GM20000 (cell line): ENCODE data around the gene ZNF599.

ENCODE experiments used
- DNase-seq: peaks from one replicate; pipeline ENCODE4 v3.0.0; 2012; ENCODE audit warnings: low spot score
- TF ChIP-seq, protein P1 (sequence below): IDR thresholded peaks from 2 replicates; pipeline ENCODE4 v1.5.1; 2012; ENCODE audit warnings: mild to moderate bottlenecking, control low read depth; ENCODE audit errors: extremely low read depth, missing control alignments

The ZNF599 gene

DNA sequence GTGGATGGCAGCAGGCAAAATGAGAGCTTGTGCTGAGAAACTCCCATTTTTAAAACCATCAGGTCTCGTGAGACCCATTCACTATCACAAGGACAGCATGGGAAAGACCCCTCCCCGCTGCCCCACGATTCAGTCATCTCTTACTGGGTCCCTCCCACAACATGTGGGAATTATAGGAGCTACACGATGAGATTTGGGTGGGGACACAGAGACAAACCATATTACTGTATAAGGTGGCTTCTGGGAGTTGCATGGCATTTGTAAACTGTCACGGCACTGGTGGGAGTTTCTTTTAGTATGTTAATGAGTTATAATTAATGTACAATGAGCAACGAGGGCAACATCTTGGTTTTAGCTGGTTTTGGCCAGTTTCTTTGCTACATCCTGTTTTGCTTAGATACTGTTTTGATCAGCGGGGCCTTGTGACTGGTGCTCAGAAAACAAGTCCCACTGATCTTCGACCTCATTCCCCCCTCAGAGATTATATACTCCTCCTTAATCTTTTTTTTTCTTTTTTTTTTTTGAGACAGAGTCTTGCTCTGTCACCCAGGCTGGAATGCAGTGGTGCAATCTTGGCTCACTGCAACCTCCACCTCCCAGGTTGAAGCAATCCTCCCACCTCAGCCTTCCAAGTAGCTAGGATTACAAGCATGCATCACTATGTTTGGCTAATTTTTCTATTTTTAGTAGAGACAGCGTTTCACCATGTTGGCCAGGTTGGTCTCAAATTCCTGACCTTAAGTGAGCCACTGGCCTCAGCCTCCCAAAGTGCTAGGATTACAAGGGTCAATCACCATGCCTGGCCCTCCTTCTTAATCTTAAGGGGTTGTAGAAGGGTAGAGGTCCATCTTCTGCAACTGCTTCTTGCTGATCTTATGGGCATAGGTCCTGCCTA lies 21.3 kb upstream of the ZNF599 start:
- TF ChIP-seq, protein P1, sequence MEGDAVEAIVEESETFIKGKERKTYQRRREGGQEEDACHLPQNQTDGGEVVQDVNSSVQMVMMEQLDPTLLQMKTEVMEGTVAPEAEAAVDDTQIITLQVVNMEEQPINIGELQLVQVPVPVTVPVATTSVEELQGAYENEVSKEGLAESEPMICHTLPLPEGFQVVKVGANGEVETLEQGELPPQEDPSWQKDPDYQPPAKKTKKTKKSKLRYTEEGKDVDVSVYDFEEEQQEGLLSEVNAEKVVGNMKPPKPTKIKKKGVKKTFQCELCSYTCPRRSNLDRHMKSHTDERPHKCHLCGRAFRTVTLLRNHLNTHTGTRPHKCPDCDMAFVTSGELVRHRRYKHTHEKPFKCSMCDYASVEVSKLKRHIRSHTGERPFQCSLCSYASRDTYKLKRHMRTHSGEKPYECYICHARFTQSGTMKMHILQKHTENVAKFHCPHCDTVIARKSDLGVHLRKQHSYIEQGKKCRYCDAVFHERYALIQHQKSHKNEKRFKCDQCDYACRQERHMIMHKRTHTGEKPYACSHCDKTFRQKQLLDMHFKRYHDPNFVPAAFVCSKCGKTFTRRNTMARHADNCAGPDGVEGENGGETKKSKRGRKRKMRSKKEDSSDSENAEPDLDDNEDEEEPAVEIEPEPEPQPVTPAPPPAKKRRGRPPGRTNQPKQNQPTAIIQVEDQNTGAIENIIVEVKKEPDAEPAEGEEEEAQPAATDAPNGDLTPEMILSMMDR: no peak
- no peak for DNase-seq

DNA sequence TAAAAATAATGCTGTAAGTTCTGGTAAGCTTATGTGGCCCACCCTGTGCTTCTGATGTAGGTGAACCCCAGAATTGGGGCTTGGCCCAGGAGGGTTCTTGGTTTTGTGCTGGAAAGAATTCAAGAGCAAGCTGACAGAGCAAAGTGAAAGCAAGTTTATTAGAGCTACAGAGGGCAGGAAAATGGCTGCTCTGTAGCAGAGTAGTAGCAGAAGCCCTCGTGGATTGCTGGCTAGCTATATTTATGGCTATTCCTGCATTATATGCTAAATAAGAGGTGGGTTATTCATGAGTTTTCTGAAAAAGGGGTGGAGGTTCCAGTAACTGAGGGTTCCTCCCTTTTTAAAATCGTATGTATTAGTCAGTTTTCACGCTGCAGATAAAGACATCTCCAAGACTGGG lies 20.6 kb upstream of the ZNF599 start:
- TF ChIP-seq, protein P1: no peak
- DNase-seq: no peak

DNA sequence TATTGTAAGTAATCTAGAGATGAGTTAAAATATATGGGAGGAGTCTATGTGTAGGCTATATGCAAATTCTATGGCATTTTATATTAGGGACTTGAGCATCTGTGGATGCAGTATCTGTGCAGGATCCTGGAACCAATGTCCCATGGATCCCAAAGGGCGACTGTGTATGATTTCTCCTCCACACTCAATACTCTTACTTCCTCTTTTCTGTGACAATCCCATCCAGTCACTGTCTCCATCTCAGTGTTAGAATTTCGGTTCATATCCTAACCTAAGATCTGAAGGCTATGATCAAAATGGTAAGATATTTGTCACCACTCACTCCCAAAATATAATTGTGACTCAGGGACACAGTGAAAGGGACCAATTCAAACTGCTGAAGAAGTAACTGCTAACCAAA lies 15.1 kb upstream of the ZNF599 start:
- no peak for DNase-seq
- TF ChIP-seq, protein P1: no peak

DNA sequence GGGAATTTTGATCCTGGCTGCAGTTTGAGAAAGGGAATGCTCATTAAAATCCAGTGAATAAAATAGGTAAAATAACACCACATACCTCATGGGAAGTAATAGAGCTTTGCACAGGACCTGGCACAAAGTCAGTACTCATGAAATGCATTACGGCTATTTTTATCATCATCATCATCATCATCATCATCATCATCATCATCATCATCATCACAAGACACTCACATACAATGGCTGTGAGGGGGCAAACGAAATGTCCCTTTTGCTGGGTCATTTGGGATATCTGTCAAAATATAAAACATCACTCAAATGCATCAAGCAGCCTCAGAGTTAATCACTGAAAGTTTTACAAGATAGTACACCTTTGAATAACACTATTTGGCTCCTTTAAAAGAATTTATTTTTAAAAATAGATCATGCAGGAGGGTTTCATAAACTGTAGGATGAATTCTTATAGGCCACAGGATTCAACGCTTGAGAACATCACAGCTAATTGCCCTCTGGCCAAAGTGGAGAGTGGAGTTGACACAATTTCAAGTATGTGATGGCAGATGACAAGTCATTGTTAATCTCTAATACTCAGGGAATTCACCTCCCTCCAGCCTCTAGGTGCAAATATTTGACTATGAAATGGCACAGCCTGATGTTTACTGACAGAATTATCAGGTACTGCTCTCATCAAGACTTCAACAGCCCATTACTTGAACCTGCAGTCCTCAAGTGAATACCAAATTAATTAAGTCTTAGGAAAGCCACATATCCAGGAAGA lies 14.2 kb upstream of the ZNF599 start:
- TF ChIP-seq, protein P1: no peak
- no peak for DNase-seq

DNA sequence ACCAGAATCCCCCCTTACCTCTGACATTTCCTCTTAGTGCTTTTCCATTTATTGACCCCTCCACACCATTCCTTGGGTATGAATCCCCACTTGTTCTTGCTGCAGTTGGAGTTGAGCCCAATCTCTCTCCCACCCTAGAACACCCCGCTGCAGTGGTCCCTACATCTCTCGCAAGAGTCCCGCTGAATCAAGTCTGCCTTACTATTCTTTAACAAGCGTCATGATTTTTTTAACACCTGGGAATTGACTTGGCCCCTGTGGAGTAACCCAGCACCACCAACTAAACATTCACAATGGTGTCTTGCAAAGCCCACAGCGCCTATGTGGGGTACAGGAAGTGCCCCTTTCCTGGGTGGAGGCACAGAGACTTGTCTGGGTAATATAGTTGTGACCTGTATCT lies 13.2 kb upstream of the ZNF599 start:
- DNase-seq: no peak
- TF ChIP-seq, protein P1: no peak

DNA sequence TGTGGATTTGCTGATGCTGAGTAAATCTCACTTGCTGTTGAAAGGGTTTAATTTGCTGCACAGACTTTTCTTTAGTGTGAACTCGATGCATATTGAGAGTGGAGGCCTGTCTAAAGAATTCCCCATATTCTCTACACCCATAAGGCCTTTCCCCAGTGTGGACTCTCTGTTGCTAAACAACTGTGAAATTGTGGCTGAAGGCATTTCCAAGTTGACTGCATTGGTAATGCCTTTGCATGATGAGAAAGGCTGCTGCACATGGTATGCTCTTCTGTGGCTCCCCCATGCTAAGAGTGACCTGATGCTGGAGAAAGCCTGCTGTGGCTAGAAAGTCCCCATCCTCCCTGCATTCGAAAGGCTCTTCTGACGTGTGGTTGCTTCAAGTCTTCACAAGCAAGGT lies 6.6 kb upstream of the ZNF599 start:
- TF ChIP-seq, protein P1: no peak
- DNase-seq: no peak

DNA sequence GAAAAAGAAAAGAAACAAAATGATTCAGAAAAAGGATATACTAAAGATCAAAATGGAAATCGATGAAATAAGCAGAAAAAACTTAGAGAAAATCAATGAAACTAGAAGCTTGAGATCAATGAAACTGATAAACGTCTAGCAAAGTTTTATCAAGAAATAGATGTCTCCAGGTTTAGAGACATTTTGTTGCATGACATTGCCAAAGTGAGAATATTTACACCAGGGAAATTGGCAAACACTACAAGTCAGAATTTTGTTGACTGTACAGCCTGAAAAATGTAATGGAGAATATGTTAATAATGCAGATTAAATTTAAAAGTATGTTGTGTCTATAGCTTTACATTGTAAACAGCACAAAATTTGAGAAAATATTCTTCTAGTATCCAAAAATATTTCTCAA lies 5.3 kb upstream of the ZNF599 start:
- DNase-seq: no peak
- TF ChIP-seq, protein P1: no peak
